Activated CD4-positive, CD25-positive, alpha-beta regulatory T cell treated with anti-CD3 and anti-CD28 coated beads, Interleukin-2, amount 50 U/mL, for 16 hours (primary cell): Measurements from ENCODE around the gene PCID2.

Experiments
- DNase-seq: peaks from one replicate; pipeline ENCODE4 v3.0.0-alpha.2; 2020; ENCODE audit warnings: low read depth, low spot score

PCID2 gene

GRCh38 chr13:113219256-113219940 lies 10.9 kb upstream of the PCID2 start:
- no peak for DNase-seq

GRCh38 chr13:113218586-113218985 lies 10.1 kb upstream of the PCID2 start:
- no peak for DNase-seq

DNA sequence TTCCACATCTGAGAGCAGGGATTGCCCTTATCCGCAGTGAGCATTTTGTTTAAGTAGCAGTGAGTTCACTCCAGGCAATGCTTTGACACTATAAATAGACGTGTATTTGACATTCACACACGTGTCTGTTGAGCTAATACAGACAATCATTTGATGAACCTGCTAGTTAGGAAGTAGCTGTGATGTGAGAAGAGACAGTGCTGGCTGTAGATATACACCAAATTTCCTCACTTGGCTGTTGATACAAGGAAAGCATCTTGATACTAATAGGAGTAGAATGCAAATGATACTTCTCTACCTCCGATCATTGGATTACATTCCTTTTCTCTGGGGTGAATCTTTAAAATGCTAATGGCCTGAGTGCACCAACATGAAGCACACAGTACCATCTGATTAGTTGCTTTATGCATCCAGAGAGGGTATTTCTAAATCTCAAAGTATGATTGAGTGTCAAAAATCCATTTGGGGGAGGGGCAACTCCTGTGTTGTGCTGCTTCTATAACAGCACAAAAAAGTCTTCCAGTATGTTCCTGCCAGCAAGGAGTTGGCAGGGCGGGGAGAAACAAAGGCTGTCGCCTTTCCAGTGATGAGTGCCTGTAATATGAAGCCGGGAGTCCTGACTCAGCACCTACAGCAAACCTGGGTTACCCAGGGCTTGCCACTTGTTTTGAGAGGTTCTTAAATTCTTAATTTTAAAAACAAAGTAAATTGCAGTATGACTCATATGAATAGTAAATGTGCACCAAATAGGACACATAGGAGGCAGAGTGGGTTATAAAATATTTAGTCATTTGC lies 8.0 kb upstream of the PCID2 start:
- no peak for DNase-seq

- DNase-seq, result no peak
Measured at GRCh38 chr13:113211774-113212173, 3.3 kb upstream of the PCID2 start.

DNA sequence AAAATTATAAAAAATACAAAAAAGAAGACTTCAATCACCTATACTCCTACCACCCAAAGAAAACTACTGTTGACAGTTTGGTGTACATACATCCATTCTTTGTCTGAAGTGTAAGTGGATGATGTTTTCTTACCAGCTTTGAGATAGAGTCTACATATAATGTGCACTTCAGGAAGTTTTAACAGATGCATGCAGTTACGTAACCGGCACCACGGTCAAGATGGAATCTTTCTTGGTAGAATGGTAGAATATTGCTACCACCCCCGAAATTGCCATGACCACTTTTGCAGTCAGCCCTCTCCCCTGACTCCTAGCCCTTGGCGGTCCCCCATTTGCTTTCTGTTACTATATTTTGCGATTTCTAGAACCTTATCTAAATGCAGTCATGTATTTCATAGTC lies 2.4 kb upstream of the PCID2 start:
- DNase-seq, result no peak

DNA sequence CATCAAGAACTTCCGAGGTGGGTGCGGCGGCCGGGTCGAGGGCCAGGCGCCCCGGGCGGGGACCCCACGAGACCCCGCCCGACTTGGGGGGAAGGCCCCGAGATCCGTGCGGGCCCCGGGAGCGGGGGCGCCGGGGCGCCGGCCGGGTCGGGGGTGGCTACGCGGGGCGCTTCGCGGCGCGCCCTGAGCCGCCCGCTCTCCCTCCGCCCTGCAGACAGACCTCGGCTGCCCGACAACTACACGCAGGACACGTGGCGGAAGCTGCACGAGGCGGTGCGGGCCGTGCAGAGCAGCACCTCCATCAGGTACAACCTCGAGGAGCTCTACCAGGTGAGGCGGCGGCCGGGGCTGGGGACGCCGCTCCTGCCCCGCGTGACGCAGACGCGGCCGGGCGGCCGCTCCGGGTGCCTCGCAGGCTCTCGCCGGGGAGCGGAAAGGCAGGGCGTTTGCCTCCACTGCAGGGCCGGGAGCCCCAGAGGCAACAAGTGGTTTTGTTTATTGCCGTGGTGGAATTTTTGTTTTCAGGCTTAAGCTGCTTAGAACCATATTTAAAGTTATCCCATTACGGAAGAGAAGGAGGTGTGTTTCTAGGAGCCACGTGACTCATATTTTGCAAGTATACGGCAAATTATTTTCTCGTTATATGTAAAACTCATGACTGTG lies 1.4 kb upstream of the PCID2 start:
- DNase-seq, result peak; percentile 52

DNA sequence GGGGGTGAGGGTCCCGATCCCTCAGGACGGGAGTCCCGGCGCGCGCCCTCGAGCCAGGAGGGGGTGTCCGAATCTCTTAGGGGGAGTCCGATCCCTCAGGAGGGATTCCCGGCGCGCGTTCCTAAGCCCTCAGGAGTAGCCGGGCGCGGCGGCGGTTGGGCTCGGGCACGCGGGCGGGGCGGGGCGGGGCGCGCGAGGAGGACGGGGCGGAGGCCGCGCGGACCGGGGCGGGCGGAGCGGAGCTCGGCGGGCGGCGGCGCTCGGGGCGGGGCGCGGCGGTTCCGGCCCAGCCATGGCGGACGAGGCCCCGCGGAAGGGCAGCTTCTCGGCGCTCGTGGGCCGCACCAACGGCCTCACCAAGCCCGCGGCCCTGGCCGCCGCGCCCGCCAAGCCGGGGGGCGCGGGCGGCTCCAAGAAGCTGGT lies 878 bp upstream of the PCID2 start, which contains the start of gene CUL4A:
TSS of gene CUL4A (plus strand) at position 278 of the 423 bp plus-strand sequence. CDS start at position 293, 15 bp downstream.
- DNase-seq, result peak; percentile 37

GRCh38 chr13:113207890-113208420 lies 514 bp downstream of the PCID2 start:
- no peak for DNase-seq

DNA sequence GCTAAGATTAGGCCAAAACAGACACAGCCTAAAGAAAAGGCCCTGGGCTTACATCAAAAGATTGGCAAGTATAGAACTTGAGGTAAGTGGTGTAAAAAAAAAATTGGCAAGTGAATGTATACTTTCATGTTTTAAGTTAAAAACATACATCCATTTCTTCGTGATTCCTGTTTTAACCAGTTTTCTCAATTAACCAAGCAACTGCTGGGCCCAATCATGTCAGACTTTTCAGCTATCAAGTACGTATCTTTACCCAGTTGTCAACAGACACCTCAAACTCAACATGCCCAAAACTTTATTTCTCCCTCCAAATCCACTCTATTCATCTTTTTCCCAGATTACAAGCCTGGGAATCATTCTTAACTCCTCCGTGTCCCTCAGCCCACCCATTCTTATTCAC lies 1.0 kb downstream of the PCID2 start:
- no peak for DNase-seq

DNA sequence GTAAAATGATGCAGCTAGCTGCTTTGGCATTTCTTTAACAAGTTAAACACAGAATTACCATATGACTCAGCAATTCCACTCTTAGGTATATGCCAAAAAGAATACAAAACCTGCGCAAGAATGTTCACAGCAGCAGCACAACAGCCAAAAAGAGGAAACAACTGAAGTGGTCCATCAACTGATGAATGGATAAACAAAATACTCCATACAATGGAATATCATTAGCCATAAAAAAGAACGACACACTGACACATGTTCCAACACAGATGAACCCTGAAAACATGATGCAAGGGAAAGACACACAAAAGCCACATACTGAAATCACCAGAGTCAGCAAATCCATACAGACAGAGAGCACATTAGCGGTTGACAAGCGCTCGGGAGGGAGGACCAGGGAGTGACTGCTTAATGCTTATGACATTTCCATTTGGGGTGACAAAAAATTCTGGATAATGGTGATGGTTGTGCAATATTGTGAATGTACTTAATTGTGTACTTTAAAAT lies 3.0 kb downstream of the PCID2 start:
- DNase-seq, result no peak

- no peak for DNase-seq
Measured at GRCh38 chr13:113204378-113204734, 4.1 kb downstream of the PCID2 start.

GRCh38 chr13:113203507-113204377 lies 4.7 kb downstream of the PCID2 start:
- no peak for DNase-seq

- no peak for DNase-seq
Measured at GRCh38 chr13:113202912-113203311, 5.6 kb downstream of the PCID2 start.

GRCh38 chr13:113201815-113202214 lies 6.7 kb downstream of the PCID2 start:
- no peak for DNase-seq

- DNase-seq, result no peak
Measured at GRCh38 chr13:113196970-113197737, 11.3 kb downstream of the PCID2 start.

DNA sequence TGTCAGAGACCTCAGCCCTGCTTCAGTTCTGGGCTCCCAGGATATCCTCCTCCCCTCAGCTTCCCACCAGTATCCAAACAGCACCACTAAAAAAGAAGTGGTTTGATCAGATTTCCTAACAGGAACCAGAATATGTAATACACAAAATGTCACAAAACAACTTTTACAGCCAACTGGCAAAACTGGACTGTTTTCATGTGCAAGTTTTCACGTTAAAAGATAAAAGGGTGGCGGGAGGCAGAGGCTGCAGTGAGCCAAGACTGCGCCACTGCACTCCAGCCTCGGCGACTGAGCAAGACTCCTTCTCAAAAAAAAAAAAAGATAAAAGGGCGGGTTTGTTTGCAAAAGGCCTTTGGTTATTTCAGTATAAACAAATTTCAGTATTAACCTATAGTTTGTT lies 13.1 kb downstream of the PCID2 start:
- DNase-seq, result no peak

GRCh38 chr13:113192902-113193301 lies 15.6 kb downstream of the PCID2 start:
- DNase-seq, result no peak

DNA sequence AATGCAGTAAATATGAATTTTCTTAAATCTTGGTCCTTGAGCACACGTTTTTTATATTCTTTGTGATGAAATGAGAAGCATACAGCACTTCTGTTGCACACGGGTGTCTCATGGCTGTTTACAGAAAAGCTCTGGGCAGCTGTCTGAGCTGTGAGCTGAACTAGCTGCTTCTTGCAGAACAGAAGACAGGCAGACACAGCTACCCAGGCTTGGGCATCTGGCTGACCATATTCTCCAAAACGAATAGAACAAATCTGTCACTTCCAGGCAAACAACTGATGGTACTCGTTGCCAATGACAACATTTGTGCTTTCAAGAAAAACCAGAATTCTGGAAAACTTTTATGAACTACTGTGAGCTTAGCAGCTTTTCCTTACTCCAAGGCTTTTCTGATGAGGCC lies 16.2 kb downstream of the PCID2 start:
- no peak for DNase-seq

DNA sequence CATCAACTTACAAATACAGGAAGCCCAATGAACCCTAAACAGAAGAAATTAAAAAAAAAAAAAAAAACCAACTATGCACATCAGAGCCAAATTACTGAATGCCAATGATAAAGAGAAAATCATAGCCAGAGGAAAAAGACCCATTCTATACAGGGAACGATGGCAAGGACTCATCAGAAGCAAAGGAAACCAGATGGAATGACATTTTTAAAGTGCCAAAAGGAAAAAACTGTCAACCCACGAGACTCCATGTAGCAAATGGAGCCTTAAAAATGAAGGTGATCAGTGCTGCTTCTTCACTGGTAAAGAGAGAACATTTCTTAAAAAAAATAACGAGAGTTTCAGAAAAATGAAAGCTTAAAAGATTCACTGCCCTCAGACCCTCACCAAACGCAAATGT lies 18.3 kb downstream of the PCID2 start:
- DNase-seq, result no peak

- no peak for DNase-seq
Measured at GRCh38 chr13:113187883-113188665, 20.4 kb downstream of the PCID2 start.
